Uterus (tissue), 2 donors: ENCODE measurements around the gene PLA2G1B.

Source experiments
- POLR2A ChIP-seq, 2 donors: fragments of 450-650 bp; IDR thresholded peaks; one replicate each; pipeline ENCODE4 v1.6.1; 2016; ENCODE audit warnings: antibody characterized with exemption in 2 of 2, mild to moderate bottlenecking in 1 of 2, moderate library complexity in 1 of 2
- TF ChIP-seq, protein P1 (sequence below), 4 experiments: fragments of 200-600 bp in 2 of 4; fragments of 450-650 bp in 2 of 4; sonication (generic) in 2 of 4; IDR thresholded peaks; one replicate each; pipeline ENCODE4 v1.5.1; 2016 to 2019; ENCODE audit warnings: antibody characterized with exemption in 4 of 4, mild to moderate bottlenecking in 2 of 4, moderate library complexity in 1 of 4

DNA sequence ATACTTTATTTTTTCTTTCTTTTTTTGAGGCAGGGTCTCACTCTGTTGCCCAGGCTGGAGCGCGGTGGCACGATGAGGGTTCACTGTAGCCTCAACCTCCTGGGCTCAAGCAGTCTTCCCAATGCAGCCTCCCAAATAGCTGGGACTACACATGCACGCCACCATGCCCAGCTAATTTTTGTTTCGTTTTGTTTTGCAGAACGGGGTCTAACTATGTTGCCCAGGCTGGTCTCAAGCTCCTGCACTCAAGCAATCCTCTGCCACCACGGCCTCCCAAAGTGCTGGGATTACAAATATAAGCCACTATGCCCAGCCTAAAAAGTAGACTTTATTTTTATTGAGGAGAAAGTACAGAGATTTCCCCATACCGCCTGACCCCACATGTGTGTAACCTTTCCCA is 46.1 kb upstream of the PLA2G1B start:
- TF ChIP-seq, protein P1, sequence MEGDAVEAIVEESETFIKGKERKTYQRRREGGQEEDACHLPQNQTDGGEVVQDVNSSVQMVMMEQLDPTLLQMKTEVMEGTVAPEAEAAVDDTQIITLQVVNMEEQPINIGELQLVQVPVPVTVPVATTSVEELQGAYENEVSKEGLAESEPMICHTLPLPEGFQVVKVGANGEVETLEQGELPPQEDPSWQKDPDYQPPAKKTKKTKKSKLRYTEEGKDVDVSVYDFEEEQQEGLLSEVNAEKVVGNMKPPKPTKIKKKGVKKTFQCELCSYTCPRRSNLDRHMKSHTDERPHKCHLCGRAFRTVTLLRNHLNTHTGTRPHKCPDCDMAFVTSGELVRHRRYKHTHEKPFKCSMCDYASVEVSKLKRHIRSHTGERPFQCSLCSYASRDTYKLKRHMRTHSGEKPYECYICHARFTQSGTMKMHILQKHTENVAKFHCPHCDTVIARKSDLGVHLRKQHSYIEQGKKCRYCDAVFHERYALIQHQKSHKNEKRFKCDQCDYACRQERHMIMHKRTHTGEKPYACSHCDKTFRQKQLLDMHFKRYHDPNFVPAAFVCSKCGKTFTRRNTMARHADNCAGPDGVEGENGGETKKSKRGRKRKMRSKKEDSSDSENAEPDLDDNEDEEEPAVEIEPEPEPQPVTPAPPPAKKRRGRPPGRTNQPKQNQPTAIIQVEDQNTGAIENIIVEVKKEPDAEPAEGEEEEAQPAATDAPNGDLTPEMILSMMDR (IDR thresholded peaks at IDR 0.05): no peak
- TF ChIP-seq POLR2A (IDR thresholded peaks at IDR 0.05): no peak
